ENCODE measurements around the gene DNAJC5.
"Not testable (repeated sequence)": the region's sequence is repeated elsewhere in the genome, so short reads cannot be mapped to it uniquely, and the experiment has no call there.

The DNAJC5 gene

GRCh38 chr20:63915471-63915870 lies 20.5 kb downstream of the DNAJC5 start:
- DNase-seq = no peak

DNA sequence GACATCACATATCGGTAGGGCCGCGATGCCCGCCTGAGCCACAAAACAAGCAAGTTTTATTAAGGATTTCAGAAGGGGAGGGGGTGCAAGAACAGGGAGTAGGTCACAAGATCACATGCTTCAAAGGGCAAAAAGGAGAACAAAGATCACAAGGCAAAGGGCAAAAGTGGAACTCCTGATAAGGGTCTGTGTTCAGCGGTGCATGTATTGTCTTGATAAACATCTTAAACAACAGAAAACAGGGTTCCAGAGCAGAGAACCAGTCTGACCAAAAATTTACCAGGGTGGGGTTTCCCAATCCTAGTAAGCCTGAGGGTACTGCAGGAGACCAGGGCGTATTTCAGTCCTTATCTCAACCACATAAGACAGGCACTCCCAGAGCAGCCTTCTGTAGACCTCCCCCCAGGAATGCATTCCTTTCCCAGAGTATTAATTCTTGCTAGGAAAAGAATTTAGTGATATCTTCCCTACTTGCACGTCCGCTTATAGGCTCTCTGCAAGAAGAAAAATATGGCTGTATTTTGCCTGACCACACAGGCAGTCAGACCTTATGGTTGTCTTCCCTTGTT lies 21.5 kb downstream of the DNAJC5 start:
- not testable (repeated sequence) for DNase-seq

- DNase-seq = no peak
Measured at GRCh38 chr20:63917811-63918210, 22.9 kb downstream of the DNAJC5 start.

DNA sequence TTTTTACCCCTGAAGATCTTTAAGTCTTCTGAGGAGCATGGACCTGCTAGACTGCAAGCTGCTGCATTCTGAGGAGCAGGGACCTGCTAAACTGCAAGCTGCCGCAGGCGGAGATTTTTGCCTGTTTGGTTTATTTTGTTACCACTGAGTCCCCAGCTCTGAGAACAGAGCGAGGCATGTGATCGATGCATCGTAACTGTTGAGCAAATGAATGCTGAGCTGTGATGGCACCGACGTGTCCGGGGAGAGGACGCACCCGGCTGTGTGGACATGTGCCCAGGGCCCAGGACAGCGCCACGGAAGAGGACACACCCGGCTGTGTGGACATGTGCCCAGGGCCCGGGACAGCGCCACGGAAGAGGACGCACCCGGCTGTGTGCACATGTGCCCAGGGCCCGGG lies 24.2 kb downstream of the DNAJC5 start:
- DNase-seq = no peak

- no peak for DNase-seq
Measured at GRCh38 chr20:63920226-63920625, 25.3 kb downstream of the DNAJC5 start.

DNA sequence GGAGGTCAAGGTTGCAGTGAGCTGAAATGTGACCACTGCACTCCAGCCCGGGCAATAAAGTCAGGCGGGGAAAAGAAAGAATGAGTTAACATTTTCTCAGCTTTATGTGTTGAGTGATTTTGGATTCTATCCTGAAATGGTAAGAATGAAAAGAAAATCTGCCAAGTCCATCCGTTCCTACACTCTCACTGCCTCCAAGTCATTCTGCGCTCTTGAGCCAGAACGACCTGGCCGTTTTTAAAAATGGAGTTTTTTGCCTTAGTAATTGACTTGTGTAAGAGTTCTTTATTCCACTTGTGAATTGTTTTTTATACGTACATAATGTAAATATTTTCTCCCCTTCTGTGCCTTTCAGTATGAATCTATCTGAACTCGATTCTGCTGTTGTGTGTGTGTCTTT lies 28.7 kb downstream of the DNAJC5 start:
- DNase-seq = no peak

GRCh38 chr20:63924241-63924640 lies 29.3 kb downstream of the DNAJC5 start:
- DNase-seq = no peak

DNA sequence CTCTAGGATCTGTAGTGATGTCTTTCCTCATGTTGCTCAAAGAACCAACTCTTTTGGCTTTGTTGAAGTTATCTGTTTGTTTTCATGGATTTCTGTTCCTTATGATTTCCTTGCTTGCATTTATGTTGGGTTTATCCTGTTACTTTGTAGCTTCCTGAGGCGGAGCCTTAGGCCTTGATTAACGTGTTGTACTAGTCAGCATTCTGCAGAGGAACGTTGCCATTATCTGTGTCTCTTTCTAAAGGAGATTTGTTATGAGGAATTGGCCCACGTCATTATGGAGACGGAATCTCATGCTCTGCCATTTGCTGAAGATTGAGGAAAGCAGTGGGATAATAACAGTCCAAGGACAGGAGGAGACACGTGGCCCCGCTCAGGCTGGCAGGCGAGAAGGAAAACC lies 31.4 kb downstream of the DNAJC5 start:
- no peak for DNase-seq

GRCh38 chr20:63929071-63929470 lies 34.1 kb downstream of the DNAJC5 start:
- no peak for DNase-seq

- not testable (repeated sequence) for DNase-seq
Measured at GRCh38 chr20:63929473-63929883, 34.6 kb downstream of the DNAJC5 start.

DNA sequence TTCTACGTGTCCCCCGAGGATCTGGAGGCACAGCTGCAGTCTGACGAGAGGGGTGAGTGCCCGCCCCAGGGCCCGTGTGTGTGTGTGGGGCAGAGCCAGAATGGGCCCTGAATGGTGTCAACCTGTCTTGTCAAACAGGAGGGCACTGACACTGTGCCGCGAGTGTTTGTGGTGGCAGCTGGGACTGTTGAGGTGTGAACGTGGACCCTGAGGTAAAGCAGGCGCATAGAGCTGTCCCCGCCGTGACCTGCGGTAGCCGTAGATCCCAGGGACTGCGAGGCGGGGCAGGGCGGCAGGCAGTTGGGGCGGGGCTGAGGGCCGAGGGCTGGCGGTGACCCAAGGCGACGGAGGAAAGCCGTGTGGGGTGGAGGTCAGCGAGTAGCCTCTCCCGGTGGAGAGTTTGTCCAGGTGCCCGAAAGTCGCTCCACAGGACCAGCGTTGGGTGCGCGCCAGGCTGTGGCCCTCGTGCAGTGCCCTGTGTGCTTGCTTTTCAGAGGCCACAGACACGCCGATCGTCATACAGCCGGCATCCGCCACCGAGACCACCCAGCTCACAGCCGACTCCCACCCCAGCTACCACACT lies 36.1 kb downstream of the DNAJC5 start:
- no peak for DNase-seq

GRCh38 chr20:63931735-63932134 lies 36.8 kb downstream of the DNAJC5 start:
- DNase-seq = no peak

DNA sequence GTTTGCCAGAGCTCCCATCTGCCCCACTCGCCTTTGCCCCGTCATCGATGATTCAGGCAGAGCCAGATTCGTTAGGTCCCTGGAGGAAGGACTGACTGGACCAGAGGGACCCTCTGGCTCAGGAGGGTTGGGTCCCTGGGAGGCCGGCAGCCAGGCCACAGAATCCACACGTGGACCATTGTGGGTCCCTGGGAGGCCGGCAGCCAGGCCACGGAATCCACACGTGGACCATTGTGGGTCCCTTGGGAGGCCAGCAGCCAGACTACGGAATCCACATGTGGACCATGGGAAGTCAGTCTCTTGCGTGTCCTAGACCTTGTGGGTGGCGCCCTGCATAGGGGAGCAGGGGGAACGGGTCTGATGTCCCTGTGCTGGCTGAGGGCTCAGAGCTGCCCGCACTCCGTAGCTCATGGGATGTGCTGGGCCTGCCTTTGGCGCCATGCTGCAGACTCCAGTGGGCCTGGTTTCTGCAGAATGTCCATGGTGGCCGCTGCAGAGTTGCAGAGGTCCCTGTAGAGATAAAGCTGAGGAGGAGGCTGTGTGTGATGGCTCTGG lies 37.8 kb downstream of the DNAJC5 start:
- DNase-seq = no peak

GRCh38 chr20:63933646-63934045 lies 38.7 kb downstream of the DNAJC5 start:
- no peak for DNase-seq

DNA sequence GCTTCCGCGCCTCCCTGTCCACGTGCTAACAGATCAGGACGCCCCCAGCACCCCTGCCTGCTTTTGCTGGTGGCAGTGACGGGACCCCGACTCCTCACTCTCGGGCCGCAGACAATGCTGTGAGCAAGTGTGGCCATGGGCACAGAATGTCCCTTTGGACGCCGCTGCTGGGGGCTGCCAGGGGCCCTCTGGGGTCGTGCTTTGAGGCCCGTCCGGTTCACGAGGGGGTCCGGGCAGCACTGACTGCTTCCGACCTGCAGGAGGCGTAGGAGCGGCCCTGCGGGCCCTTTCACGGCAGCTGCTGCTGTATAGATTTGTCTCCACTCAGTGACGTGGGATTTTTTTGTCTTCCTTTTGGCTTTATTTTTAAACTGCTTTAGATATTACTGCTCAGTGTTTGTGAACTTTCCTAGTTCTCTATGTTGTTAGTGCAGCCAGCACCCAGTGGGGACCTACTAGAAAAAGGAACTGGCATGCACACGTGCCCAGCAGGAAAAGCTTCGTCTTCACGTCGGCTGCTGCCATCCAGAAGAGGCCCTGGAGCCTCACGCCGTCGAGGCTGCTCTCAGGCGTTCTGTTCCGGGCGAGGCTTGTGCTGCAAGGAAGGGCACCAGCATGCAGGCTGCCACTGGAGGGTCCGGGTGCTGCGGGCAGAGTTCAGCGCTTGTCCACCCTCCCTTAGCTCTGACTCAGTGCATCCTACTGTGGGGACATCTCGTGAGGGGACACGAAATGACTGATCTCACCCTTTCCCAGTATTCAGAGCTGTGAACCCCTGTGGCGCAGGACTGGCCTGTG lies 39.5 kb downstream of the DNAJC5 start:
- DNase-seq = no peak

- no peak for DNase-seq
Measured at GRCh38 chr20:63935447-63935846, 40.5 kb downstream of the DNAJC5 start.

GRCh38 chr20:63937596-63937995 lies 42.7 kb downstream of the DNAJC5 start:
- DNase-seq = no peak

GRCh38 chr20:63939061-63939935 lies 44.4 kb downstream of the DNAJC5 start:
- no peak for DNase-seq

- no peak for DNase-seq
Measured at GRCh38 chr20:63940071-63940471, 45.1 kb downstream of the DNAJC5 start.

DNA sequence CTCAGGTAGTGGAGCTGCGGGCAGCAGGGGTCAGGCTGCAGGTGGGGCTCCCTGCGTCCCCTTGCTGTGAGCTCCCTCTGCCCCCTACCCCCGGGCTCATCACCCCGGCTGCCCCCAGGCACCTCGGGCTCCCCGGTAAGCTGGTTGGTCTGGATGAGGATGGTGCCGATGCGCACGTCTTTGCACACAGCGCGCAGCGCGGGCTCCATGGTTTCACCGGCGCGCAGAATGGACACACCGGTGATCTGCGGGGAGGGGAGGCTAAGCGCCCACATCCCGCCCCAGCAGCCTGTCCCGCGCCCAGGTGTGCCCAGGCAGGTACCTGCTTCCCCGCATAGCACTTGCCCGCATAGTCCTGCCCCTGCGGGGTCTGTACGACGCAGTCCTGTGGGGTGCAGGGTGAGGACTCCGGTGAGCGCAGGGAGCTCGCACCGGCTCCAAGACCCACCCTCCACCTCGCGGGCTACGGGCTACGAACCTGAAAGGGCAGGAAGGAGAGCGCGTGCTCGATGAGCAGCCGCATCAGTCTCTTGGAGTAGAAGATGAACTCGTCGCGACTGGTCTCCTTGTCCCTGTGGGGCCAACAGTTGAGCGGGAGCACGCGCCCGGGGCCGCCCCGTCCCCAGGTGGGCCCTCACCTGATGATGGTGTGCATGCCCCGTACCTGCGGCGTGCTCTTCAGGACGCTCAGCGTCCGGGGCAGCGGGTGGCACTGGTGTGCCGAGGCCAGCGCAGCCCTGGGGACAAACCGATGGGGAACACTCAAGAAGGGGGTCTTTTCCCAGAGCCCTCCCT lies 45.7 kb downstream of the DNAJC5 start:
- DNase-seq = no peak

GRCh38 chr20:63941282-63942081 lies 46.6 kb downstream of the DNAJC5 start:
- DNase-seq = no peak

All from NCI-H187 treated with DMSO at 0.1 percent for 48 hours (cell line).